ENCODE results near the gene TMEM198. TPM values are rescaled to one million over a fixed set of nuclear protein-coding genes. Genes with fewer than 3 reads are reported as not detected.

The TMEM198 gene
- total RNA-seq, 1 donor from 2014 or later = 1.5 TPM

GRCh38 chr2:219515874-219516629 is 27.8 kb upstream of the TMEM198 start:
- intact Hi-C loops (cut with DNase I) = no loop called here
- TF ChIP-seq POLR2A (IDR thresholded peaks at IDR 0.05) (no peak), POLR2AphosphoS5 (IDR thresholded peaks at IDR 0.05; ENCODE audit: insufficient read depth in 1 of 2, low read depth in 1 of 2) (no peak)
- TF ChIP-seq, protein P1, sequence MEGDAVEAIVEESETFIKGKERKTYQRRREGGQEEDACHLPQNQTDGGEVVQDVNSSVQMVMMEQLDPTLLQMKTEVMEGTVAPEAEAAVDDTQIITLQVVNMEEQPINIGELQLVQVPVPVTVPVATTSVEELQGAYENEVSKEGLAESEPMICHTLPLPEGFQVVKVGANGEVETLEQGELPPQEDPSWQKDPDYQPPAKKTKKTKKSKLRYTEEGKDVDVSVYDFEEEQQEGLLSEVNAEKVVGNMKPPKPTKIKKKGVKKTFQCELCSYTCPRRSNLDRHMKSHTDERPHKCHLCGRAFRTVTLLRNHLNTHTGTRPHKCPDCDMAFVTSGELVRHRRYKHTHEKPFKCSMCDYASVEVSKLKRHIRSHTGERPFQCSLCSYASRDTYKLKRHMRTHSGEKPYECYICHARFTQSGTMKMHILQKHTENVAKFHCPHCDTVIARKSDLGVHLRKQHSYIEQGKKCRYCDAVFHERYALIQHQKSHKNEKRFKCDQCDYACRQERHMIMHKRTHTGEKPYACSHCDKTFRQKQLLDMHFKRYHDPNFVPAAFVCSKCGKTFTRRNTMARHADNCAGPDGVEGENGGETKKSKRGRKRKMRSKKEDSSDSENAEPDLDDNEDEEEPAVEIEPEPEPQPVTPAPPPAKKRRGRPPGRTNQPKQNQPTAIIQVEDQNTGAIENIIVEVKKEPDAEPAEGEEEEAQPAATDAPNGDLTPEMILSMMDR (IDR thresholded peaks at IDR 0.05) = no peak
- Histone ChIP-seq H3K9me3 (no peaks in the 10 kb centered on the region), H3K27ac (no peak overlapping the region), H3K27me3 (no peaks in the 10 kb centered on the region), H3K4me3 (no peak overlapping the region), H3K36me3 (no peaks in the 10 kb centered on the region), H3K4me1 (peaks cover 19% of the 10 kb centered on the region)
- no peak for DNase-seq (ENCODE audit: extremely low spot score in 2 of 2)

DNA sequence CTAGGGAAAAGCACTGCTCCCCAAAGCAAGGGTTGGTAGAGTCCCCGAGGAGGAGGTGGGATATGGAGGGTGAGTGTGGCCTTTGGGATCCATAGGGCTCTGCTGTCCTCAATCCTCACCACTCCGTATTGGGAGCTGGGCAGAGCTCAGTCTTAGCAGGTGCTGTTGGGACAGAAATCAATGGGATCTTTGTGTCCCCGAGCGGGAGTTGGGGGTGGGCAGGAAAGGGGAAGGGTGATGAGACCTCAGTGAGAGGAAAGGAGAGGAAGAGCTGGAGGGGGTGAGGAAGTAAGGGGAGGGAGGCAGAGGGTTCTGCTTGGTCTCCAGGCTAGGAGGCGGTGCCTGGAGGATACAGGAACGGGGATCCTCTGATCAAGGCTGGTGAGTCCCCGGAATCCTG is 26.9 kb upstream of the TMEM198 start:
- Histone ChIP-seq H3K27me3 (no peaks in the 10 kb centered on the region), H3K9me3 (no peaks in the 10 kb centered on the region), H3K4me1 (peaks cover 28% of the 10 kb centered on the region), H3K27ac (no peak overlapping the region), H3K4me3 (no peak overlapping the region), H3K36me3 (no peaks in the 10 kb centered on the region)
- DNase-seq (ENCODE audit: extremely low spot score in 2 of 2) = no peak
- intact Hi-C loops (cut with DNase I) = no loop called here
- TF ChIP-seq, protein P1 (IDR thresholded peaks at IDR 0.05) = no peak
- TF ChIP-seq POLR2AphosphoS5 (IDR thresholded peaks at IDR 0.05; ENCODE audit: insufficient read depth in 1 of 2, low read depth in 1 of 2) (no peak), POLR2A (IDR thresholded peaks at IDR 0.05) (no peak)

DNA sequence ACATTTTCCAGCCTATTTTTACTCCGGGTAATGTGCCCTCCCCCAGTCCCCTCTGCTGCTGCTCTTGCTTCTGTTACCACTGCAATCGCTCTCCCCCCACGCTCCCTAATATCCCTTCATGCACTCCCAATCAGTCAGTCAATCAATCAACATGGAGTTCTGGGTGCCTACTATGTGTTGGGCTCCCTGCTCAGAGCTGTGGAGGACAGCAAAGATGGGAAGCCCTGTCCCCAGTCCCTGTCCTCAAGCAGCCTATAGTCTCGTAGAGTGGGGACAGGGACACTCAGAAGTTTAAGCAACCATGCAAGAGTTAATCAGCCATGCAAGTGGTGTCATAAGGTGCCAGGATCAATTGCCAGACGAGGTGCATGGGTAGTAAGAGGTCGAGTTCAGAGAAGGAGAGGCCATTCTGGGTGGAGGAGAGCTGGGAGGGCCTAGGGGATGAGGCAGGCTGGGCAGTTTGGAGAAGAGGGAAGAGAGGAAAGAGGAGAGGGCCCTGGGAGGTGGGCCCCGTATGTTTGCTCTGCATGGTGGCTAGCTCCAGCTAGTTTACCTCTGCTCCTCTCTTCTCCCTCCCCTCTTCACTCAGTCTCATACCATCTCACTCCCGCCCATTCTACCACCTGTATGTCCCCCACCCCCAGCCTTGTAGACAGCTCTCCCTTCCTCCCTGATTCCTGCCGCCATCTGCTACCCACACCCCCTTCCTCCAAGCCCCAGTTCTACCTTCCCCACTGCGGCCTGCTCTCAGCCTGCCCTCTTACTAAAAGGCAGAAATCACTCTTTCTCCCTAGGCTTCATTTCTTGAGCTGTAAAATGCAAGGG is 25.7 kb upstream of the TMEM198 start:
- DNase-seq (ENCODE audit: extremely low spot score in 2 of 2) = no peak
- TF ChIP-seq POLR2A (IDR thresholded peaks at IDR 0.05) (no peak), POLR2AphosphoS5 (IDR thresholded peaks at IDR 0.05; ENCODE audit: insufficient read depth in 1 of 2, low read depth in 1 of 2) (no peak)
- TF ChIP-seq, protein P1 (IDR thresholded peaks at IDR 0.05) = no peak
- no peak overlapping the region for H3K27ac ChIP-seq
- no peaks in the 10 kb centered on the region for H3K36me3 ChIP-seq
- intact Hi-C loops (cut with DNase I) = no loop called here
- no peak overlapping the region for H3K4me3 ChIP-seq
- H3K9me3 ChIP-seq = no peaks in the 10 kb centered on the region
- no peaks in the 10 kb centered on the region for H3K27me3 ChIP-seq
- H3K4me1 ChIP-seq = peaks cover 41% of the 10 kb centered on the region

DNA sequence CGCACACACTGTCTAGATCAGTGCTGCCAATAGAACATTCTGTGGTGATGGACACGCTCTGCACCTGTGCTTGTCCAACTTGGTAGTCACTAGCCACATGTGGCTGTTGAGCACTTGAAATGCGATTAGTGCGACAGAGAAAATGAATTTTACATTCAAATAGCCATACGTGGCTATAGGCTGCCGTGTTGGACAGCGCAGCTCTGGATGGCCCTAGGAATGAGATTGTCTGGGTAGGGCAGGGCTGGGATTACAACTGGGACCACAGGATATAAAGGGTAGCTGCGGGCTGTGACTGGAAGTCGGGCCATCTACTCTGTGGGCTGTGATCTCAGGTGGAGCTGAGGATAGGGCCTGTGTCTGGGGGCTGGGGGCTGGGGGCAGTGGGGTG is 24.3 kb upstream of the TMEM198 start:
- H3K4me3 ChIP-seq = no peak overlapping the region
- no peak for TF ChIP-seq POLR2A (IDR thresholded peaks at IDR 0.05)
- TF ChIP-seq, protein P1 (IDR thresholded peaks at IDR 0.05) = no peak
- no peak for TF ChIP-seq POLR2AphosphoS5 (IDR thresholded peaks at IDR 0.05; ENCODE audit: insufficient read depth in 1 of 2, low read depth in 1 of 2)
- intact Hi-C loops (cut with DNase I) = no loop called here
- no peak for DNase-seq (ENCODE audit: extremely low spot score in 2 of 2)
- no peak overlapping the region for H3K27ac ChIP-seq
- no peaks in the 10 kb centered on the region for H3K36me3 ChIP-seq
- no peaks in the 10 kb centered on the region for H3K27me3 ChIP-seq
- H3K4me1 ChIP-seq = peaks cover 38% of the 10 kb centered on the region
- H3K9me3 ChIP-seq = no peaks in the 10 kb centered on the region

- TF ChIP-seq, protein P1 (IDR thresholded peaks at IDR 0.05) = no peak
- TF ChIP-seq POLR2A (IDR thresholded peaks at IDR 0.05) = no peak
- TF ChIP-seq POLR2AphosphoS5 (IDR thresholded peaks at IDR 0.05; ENCODE audit: insufficient read depth in 1 of 2, low read depth in 1 of 2) = no peak
- Histone ChIP-seq H3K4me3 (no peak overlapping the region), H3K27me3 (no peaks in the 10 kb centered on the region), H3K4me1 (peaks cover 37% of the 10 kb centered on the region), H3K27ac (no peak overlapping the region), H3K9me3 (no peaks in the 10 kb centered on the region), H3K36me3 (no peaks in the 10 kb centered on the region)
- intact Hi-C loops (cut with DNase I) = no loop called here
- DNase-seq (ENCODE audit: extremely low spot score in 2 of 2) = no peak
These were observed 23.7 kb upstream of the TMEM198 start for GRCh38 chr2:219520079-219520478.

Data from vagina (tissue), 2 donors.